ENCODE results near the gene BLM.

The BLM gene

DNA sequence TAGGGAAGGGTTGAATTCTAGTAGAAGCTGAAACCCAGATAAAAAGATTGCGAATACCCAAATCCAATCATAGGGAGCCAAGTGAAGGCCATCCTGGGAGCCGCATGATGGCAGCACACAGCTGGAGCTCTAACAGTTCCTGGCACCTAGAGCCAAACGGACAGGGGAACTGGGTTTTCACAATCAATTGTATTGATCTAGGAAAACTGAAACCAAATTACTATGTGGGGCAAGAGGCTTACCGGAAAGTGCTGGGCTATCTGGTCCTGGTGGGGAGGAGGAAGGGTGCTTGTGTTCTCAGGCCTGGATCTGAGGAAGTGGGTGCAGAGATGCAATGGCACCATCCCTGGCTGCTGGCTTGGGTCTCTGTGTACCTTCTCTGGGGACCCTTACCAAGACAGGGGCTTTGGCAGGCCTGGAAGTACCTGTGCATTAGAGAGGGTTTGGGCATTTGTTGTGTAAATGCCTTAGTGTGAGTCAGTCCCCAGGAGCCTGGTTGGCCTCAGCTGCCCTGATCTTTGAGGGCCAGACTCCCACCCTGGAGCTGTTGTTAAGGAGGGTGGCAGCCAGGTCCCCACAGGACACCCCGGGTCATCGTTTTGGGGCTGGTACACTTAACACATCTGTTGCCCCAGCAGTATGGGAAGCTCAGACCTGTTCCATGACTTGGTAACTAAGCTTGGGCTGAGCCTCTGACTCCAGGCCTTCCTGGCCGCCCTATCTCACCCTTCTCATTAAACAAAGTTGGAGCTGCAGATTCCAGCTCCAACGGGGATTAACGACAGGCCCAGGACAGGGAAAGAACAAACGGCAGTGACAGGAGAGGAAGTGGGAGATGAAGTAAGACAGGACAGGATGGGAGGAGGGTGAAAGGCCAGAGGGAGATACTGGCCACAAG, 142.3 kb downstream of the BLM start:
- H3K9ac ChIP-seq (ENCODE audit: low read depth, low read length), result no peak overlapping the region
- H3K36me3 ChIP-seq (ENCODE audit: insufficient read depth, low read length), result no peaks in the 10 kb centered on the region
- H3K4me1 ChIP-seq (ENCODE audit: insufficient read depth, low read length), result peaks cover 15% of the 10 kb centered on the region; the same call in 1 of the 2 replicates
- no peaks in the 10 kb centered on the region for H3K9me3 ChIP-seq (ENCODE audit: control insufficient read depth, insufficient read depth, low read length)

DNA sequence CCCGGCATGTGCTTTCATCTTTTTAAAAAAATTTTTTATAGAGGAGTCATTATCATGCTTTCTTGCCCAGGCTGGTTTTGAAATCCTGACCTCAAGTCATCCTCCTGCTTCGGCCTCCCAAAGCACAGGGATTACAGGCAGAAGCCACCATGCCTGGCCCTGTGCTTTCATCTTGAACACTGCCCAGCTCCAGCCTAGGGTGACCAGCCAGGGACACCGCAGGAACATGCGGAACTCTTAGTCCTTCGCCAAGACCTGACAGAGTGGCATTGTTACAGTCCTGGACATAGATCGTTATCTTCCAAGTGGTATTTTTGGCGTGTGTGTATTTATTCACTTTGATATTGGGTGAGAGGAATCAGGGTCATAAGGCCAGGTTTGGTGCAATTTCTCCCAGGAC, 143.3 kb downstream of the BLM start:
- H3K9me3 ChIP-seq (ENCODE audit: control insufficient read depth, insufficient read depth, low read length), result no peaks in the 10 kb centered on the region
- peaks cover 15% of the 10 kb centered on the region; the same call in 1 of the 2 replicates for H3K4me1 ChIP-seq (ENCODE audit: insufficient read depth, low read length)

DNA sequence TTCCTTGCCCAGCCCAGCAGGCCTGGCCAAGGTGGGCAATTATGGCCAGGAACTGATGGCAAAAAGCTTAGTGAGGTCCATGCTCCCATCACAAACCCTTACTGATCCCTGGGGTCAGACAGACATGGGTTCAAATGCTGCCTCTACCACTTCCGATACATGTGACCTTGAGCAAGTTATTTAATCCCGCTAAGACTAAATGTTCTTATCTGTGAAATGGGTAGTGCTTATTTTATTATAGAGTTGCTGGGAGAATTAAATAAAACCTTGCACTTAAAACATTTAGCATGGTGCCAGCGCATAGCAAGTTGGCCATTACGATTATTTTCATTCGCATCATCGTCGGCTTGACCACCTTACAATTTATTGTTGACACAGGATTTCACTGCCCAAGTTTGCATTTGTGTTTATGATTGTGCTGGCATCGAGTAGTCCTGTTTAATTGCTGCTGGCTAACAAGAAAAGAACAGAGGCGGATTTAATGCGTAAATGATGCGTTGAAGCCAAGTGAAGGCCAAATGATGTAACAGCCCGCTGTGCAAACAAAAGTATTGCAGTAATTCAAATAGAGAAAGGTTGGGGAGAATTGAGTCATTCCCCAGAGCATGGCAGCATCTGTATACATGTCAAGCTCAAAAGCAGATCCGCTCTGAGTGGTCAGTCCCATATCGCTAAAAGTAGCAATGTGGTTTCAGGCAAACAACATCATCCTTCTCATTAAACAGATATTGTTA, 144.0 kb downstream of the BLM start:
- Histone ChIP-seq H3K9me3 (ENCODE audit: control insufficient read depth, insufficient read depth, low read length) (no peaks in the 10 kb centered on the region), H3K4me1 (ENCODE audit: insufficient read depth, low read length) (peaks cover 15% of the 10 kb centered on the region; the same call in 1 of the 2 replicates), H3K36me3 (ENCODE audit: insufficient read depth, low read length) (no peaks in the 10 kb centered on the region), H3K9ac (ENCODE audit: low read depth, low read length) (no peak overlapping the region)

More for the DNA sequence above, 143.3 kb downstream of the BLM start:
- Histone ChIP-seq H3K9ac (ENCODE audit: low read depth, low read length) (no peak overlapping the region), H3K36me3 (ENCODE audit: insufficient read depth, low read length) (no peaks in the 10 kb centered on the region)

DNA sequence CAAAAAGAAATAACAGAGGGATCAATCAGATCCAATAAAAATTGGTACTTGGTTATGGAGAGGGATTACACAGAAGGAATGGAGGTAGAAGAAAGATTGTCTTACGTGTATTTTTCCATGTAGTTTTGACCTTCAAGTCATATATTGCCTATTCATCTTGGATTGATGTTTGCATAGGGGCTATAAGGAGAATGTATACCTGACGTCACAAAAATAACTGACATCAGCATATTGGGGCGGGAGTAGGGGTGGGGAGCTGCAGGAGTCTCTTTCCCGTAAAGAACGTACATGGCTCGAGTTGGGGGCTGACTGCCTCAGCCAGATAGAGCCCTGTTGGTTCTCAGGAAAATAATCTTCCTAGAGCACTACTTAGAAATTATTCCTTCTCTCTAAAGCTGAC, 145.3 kb downstream of the BLM start:
- Histone ChIP-seq H3K9me3 (ENCODE audit: control insufficient read depth, insufficient read depth, low read length) (no peaks in the 10 kb centered on the region), H3K36me3 (ENCODE audit: insufficient read depth, low read length) (no peaks in the 10 kb centered on the region), H3K4me1 (ENCODE audit: insufficient read depth, low read length) (peaks cover 15% of the 10 kb centered on the region; the same call in 1 of the 2 replicates), H3K9ac (ENCODE audit: low read depth, low read length) (no peak overlapping the region)

DNA sequence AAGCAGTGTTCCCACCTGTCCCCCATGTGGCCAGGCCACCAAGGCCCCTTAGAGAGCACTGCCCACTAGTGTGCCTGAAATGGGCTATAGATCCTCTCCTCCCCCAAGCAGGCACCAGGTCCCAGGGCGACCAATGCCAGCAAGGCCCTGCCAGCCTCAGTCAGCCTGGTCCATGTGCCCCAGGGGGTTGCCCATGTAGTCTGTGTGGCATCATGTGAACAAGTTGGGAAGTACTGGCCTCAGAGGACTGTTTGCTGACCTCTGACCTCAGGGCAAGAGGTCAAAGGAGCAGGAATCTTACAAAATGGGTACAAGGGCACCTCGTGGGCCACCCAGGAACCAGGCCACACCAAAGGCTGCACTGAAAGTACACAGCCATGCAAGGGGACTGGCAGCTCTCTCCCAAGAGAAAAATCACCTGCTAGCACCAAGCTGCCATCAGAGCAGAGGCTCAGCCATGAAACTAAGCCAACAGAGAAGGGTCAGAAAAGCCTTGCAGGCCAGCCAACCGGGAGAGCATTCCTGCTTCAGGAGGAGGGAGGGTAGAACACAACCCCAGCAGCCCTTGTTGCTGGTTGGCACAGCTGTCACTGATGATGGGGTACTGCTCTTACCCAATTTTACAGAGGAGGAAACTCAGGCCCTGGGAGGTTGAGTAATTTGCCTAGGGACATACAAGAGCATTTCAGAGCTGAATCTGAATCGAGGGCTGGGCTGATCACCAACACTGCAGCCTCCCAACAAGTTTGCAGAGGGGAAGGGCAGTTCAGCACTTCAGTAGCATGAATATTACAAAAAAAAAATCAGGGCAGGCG, 146.0 kb downstream of the BLM start:
- peaks cover 18% of the 10 kb centered on the region for H3K4me1 ChIP-seq (ENCODE audit: insufficient read depth, low read length)
- H3K9me3 ChIP-seq (ENCODE audit: control insufficient read depth, insufficient read depth, low read length), result no peaks in the 10 kb centered on the region
- H3K9ac ChIP-seq (ENCODE audit: low read depth, low read length), result no peak overlapping the region
- no peaks in the 10 kb centered on the region for H3K36me3 ChIP-seq (ENCODE audit: insufficient read depth, low read length)

DNA sequence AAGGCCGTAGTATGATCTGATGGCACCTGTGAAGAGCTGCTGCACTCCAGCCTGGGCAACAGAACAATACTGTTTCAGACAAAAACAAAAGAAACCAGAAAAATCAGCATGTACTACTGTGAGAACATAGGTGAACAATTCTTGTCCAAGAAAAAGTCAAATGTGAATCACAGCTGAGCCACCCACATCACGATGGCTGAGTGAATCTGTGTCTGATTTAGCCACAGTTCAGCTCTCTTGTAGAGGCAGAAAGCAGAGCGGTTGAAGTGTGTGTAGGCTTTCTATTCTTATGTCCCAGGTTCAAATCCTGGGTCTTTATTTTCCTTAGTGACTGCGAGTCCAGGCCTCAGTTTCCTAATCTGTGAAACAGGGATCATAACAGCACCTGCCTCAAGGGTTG, 146.8 kb downstream of the BLM start:
- Histone ChIP-seq H3K36me3 (ENCODE audit: insufficient read depth, low read length) (no peaks in the 10 kb centered on the region), H3K9me3 (ENCODE audit: control insufficient read depth, insufficient read depth, low read length) (no peaks in the 10 kb centered on the region), H3K4me1 (ENCODE audit: insufficient read depth, low read length) (peaks cover 27% of the 10 kb centered on the region), H3K9ac (ENCODE audit: low read depth, low read length) (no peak overlapping the region)

DNA sequence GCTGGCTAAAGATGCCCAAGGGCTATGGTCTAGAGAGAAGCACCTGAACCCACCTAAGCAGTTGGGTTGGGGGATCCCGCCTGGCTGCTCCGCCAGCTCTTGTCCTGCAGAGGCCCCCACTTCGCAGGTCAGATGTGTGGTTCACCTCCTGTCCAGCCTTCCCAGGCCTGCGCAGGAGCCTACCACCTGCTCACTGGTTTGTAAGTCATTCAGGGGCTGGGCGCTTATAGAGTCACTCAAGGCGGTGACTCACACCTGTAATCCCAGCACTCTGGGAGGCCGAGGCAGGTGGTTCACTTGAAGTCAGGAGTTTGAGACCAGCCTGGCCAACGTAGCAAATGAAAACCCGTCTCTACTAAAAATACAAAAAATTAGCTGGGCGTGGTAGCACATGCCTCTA, 147.4 kb downstream of the BLM start:
- peaks cover 26% of the 10 kb centered on the region for H3K4me1 ChIP-seq (ENCODE audit: insufficient read depth, low read length)
- H3K36me3 ChIP-seq (ENCODE audit: insufficient read depth, low read length), result no peaks in the 10 kb centered on the region
- no peaks in the 10 kb centered on the region for H3K9me3 ChIP-seq (ENCODE audit: control insufficient read depth, insufficient read depth, low read length)
- no peak overlapping the region for H3K9ac ChIP-seq (ENCODE audit: low read depth, low read length)

DNA sequence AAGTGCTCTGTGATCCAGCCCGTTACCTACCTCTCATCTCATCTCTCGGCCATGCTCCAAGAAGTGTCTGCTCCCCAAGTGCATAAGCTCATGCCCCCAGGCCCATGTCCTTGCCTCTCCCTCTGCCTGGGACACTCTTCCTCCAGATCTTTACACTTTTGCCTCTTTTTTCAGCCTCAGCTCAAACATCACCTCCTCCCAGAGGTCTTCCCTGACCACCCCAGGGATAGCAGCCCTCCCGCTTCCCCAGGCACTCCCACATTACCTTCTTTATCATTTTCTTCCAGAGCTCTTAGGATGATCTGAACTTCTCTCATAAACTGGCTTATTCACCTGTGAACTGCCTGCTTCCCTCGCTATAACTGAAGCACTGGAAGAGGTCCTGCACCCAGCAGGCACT, 148.6 kb downstream of the BLM start:
- no peaks in the 10 kb centered on the region for H3K9me3 ChIP-seq (ENCODE audit: control insufficient read depth, insufficient read depth, low read length)
- peaks cover 34% of the 10 kb centered on the region for H3K4me1 ChIP-seq (ENCODE audit: insufficient read depth, low read length)
- H3K36me3 ChIP-seq (ENCODE audit: insufficient read depth, low read length), result no peaks in the 10 kb centered on the region
- H3K9ac ChIP-seq (ENCODE audit: low read depth, low read length), result no peak overlapping the region

Measured in ES-I3 (cell line).